ENCODE data around the gene HMCES.
A peak's percentile ranks its signal among the peaks of the same experiment; 100 is the strongest.

HMCES gene

GRCh38 chr3:129278439-129278965 is at the start of gene HMCES:
TSS of gene HMCES (plus strand) at chr3:129278870. CDS start at chr3:129279733, 863 bp downstream.
- DNase-seq = peak; percentile 89

GRCh38 chr3:129228891-129229585 is 49.6 kb upstream of the HMCES start:
- DNase-seq = no peak

- DNase-seq = no peak
Observed at GRCh38 chr3:129230311-129231019, 48.2 kb upstream of the HMCES start.

GRCh38 chr3:129231331-129232119 is 47.1 kb upstream of the HMCES start:
- DNase-seq = no peak

- no peak for DNase-seq
Observed at GRCh38 chr3:129233538-129233937, 45.1 kb upstream of the HMCES start.

GRCh38 chr3:129234441-129234840 is 44.2 kb upstream of the HMCES start:
- no peak for DNase-seq

- no peak for DNase-seq
Observed at GRCh38 chr3:129235344-129235917, 43.2 kb upstream of the HMCES start.

- DNase-seq = no peak
Observed at GRCh38 chr3:129238945-129239705, 39.5 kb upstream of the HMCES start.

- DNase-seq = no peak
Observed at GRCh38 chr3:129239991-129240390, 38.7 kb upstream of the HMCES start.

- no peak for DNase-seq
Observed at GRCh38 chr3:129240436-129240835, 38.2 kb upstream of the HMCES start.

GRCh38 chr3:129245141-129245540 is 33.5 kb upstream of the HMCES start:
- DNase-seq = no peak

- DNase-seq = peak; percentile 84
Observed at GRCh38 chr3:129245641-129246306, 32.9 kb upstream of the HMCES start.

GRCh38 chr3:129246636-129247035 is 32.0 kb upstream of the HMCES start:
- DNase-seq = no peak

- no peak for DNase-seq
Observed at GRCh38 chr3:129248286-129248979, 30.2 kb upstream of the HMCES start.

GRCh38 chr3:129249284-129250065 is 29.2 kb upstream of the HMCES start, which contains the start of gene COPG1:
TSS of gene COPG1 (plus strand) at chr3:129249606. CDS start at chr3:129249710, 104 bp downstream.
- DNase-seq = peak; percentile 84

- DNase-seq = no peak
Observed at GRCh38 chr3:129252748-129253147, 25.9 kb upstream of the HMCES start.

- DNase-seq = no peak
Observed at GRCh38 chr3:129254536-129255230, 24.0 kb upstream of the HMCES start.

- no peak for DNase-seq
Observed at GRCh38 chr3:129256270-129256669, 22.4 kb upstream of the HMCES start.

GRCh38 chr3:129257609-129258008 is 21.1 kb upstream of the HMCES start:
- DNase-seq = no peak
